ENCODE results near the gene ACOX3. TPM values are rescaled to one million over a fixed set of nuclear protein-coding genes. Genes with fewer than 3 reads are reported as not detected.

Gene ACOX3
- total and polyA plus RNA-seq, 9 of the 15 experiments (the other 6 are each of a cell fraction or from before 2014, with no cell fraction given): 0.68 to 7.3 (median 3.7) TPM

DNA sequence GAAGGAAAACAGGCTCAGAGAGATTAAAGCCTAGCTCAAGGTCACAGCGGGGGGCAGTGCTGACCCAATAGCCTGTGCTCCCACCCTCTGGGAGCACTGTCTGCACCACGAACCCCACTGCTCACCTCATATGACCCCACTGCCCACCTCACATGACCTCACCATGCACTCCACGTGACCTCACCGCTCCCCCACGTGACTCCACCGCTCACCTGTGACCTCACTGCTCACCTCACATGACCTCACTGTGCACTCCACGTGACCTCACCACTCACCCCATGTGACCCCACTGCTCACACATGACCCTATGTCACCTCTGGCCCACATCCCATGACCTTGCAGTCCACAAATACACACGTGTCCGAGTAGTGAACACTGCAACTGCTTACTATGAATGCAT, 55.4 kb downstream of the ACOX3 start (continued):
- TF ChIP-seq CBX5 (IDR thresholded peaks at IDR 0.05; ENCODE audit: borderline replicate concordance, low read depth) (no peak), KDM1A (IDR thresholded peaks at IDR 0.05) (no peak), BHLHE40 (IDR thresholded peaks at IDR 0.05; ENCODE audit: low read length) (peak; percentile 87), NCOA1 (IDR thresholded peaks at IDR 0.05; ENCODE audit: low read depth) (peak; percentile 79), RBM15 (IDR thresholded peaks at IDR 0.05; ENCODE audit: insufficient read depth, low read length) (no peak), NR2C1 (IDR thresholded peaks at IDR 0.05) (peak; percentile 72), NR2C1 (tag; IDR thresholded peaks at IDR 0.05) (peak; percentile 80)
- TF ChIP-seq, protein P1, sequence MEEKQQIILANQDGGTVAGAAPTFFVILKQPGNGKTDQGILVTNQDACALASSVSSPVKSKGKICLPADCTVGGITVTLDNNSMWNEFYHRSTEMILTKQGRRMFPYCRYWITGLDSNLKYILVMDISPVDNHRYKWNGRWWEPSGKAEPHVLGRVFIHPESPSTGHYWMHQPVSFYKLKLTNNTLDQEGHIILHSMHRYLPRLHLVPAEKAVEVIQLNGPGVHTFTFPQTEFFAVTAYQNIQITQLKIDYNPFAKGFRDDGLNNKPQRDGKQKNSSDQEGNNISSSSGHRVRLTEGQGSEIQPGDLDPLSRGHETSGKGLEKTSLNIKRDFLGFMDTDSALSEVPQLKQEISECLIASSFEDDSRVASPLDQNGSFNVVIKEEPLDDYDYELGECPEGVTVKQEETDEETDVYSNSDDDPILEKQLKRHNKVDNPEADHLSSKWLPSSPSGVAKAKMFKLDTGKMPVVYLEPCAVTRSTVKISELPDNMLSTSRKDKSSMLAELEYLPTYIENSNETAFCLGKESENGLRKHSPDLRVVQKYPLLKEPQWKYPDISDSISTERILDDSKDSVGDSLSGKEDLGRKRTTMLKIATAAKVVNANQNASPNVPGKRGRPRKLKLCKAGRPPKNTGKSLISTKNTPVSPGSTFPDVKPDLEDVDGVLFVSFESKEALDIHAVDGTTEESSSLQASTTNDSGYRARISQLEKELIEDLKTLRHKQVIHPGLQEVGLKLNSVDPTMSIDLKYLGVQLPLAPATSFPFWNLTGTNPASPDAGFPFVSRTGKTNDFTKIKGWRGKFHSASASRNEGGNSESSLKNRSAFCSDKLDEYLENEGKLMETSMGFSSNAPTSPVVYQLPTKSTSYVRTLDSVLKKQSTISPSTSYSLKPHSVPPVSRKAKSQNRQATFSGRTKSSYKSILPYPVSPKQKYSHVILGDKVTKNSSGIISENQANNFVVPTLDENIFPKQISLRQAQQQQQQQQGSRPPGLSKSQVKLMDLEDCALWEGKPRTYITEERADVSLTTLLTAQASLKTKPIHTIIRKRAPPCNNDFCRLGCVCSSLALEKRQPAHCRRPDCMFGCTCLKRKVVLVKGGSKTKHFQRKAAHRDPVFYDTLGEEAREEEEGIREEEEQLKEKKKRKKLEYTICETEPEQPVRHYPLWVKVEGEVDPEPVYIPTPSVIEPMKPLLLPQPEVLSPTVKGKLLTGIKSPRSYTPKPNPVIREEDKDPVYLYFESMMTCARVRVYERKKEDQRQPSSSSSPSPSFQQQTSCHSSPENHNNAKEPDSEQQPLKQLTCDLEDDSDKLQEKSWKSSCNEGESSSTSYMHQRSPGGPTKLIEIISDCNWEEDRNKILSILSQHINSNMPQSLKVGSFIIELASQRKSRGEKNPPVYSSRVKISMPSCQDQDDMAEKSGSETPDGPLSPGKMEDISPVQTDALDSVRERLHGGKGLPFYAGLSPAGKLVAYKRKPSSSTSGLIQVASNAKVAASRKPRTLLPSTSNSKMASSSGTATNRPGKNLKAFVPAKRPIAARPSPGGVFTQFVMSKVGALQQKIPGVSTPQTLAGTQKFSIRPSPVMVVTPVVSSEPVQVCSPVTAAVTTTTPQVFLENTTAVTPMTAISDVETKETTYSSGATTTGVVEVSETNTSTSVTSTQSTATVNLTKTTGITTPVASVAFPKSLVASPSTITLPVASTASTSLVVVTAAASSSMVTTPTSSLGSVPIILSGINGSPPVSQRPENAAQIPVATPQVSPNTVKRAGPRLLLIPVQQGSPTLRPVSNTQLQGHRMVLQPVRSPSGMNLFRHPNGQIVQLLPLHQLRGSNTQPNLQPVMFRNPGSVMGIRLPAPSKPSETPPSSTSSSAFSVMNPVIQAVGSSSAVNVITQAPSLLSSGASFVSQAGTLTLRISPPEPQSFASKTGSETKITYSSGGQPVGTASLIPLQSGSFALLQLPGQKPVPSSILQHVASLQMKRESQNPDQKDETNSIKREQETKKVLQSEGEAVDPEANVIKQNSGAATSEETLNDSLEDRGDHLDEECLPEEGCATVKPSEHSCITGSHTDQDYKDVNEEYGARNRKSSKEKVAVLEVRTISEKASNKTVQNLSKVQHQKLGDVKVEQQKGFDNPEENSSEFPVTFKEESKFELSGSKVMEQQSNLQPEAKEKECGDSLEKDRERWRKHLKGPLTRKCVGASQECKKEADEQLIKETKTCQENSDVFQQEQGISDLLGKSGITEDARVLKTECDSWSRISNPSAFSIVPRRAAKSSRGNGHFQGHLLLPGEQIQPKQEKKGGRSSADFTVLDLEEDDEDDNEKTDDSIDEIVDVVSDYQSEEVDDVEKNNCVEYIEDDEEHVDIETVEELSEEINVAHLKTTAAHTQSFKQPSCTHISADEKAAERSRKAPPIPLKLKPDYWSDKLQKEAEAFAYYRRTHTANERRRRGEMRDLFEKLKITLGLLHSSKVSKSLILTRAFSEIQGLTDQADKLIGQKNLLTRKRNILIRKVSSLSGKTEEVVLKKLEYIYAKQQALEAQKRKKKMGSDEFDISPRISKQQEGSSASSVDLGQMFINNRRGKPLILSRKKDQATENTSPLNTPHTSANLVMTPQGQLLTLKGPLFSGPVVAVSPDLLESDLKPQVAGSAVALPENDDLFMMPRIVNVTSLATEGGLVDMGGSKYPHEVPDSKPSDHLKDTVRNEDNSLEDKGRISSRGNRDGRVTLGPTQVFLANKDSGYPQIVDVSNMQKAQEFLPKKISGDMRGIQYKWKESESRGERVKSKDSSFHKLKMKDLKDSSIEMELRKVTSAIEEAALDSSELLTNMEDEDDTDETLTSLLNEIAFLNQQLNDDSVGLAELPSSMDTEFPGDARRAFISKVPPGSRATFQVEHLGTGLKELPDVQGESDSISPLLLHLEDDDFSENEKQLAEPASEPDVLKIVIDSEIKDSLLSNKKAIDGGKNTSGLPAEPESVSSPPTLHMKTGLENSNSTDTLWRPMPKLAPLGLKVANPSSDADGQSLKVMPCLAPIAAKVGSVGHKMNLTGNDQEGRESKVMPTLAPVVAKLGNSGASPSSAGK (IDR thresholded peaks at IDR 0.05): peak; percentile 13; the same call in 1 of the 2 replicates

All from K562 (cell line).